HepG2 (cell line): ENCODE results near the gene MCOLN1. TPM values are rescaled to one million over a fixed set of nuclear protein-coding genes. Genes with fewer than 3 reads are reported as not detected.

ENCODE experiments used
- CENPX ChIP-seq: sonication (generic); formaldehyde crosslinking; IDR thresholded peaks from 2 replicates; pipeline ENCODE4 v1.9.0; 2021; ENCODE audit warnings: mild to moderate bottlenecking, missing genetic modification reagents, moderate library complexity
- ESRRA ChIP-seq: sonication (generic); formaldehyde crosslinking; IDR thresholded peaks from 2 replicates; pipeline ENCODE4 v1.5.1; 2020; ENCODE audit warnings: mild to moderate bottlenecking, low read depth, missing genetic modification reagents
- HNRNPK ChIP-seq: fragments of 200-400 bp; formaldehyde crosslinking; IDR thresholded peaks from 2 replicates; pipeline ENCODE4 v1.6.1; 2018; ENCODE audit warnings: low read length, low read depth, moderate library complexity, mild to moderate bottlenecking; ENCODE audit not compliant: poor library complexity, severe bottlenecking
- KLF12 ChIP-seq: sonication (generic); formaldehyde crosslinking; IDR thresholded peaks from 2 replicates; pipeline ENCODE4 v1.4.0; 2020; ENCODE audit warnings: missing genetic modification reagents, borderline replicate concordance
- MLLT10 ChIP-seq: sonication (generic); formaldehyde crosslinking; IDR thresholded peaks from 2 replicates; pipeline ENCODE4 v1.4.0; 2020; ENCODE audit warnings: missing genetic modification reagents
- MTF2 ChIP-seq: sonication (generic); formaldehyde crosslinking; IDR thresholded peaks from 2 replicates; pipeline ENCODE4 v1.5.0; 2020; ENCODE audit warnings: missing genetic modification reagents, borderline replicate concordance
- NFE2L2 ChIP-seq: fragments of 150-350 bp; IDR thresholded peaks from 2 replicates; pipeline ENCODE4 v1.6.1; 2014; ENCODE audit warnings: low read length
- PHF8 ChIP-seq: sonication (generic); formaldehyde crosslinking; IDR thresholded peaks from 2 replicates; pipeline ENCODE4 v1.5.0; 2020; ENCODE audit warnings: missing genetic modification reagents
- SP2 ChIP-seq: sonication (generic); formaldehyde crosslinking; IDR thresholded peaks from 2 replicates; pipeline ENCODE4 v1.5.1; 2020; ENCODE audit warnings: mild to moderate bottlenecking, missing genetic modification reagents
- YEATS4 ChIP-seq: sonication (generic); formaldehyde crosslinking; IDR thresholded peaks from 2 replicates; pipeline ENCODE4 v1.4.0; 2020; ENCODE audit warnings: missing genetic modification reagents, borderline replicate concordance
- ZC3H13 ChIP-seq: sonication (generic); formaldehyde crosslinking; IDR thresholded peaks from 2 replicates; pipeline ENCODE4 v1.8.1; 2023; ENCODE audit warnings: mild to moderate bottlenecking, missing genetic modification reagents, moderate library complexity
- ZFY ChIP-seq: sonication (generic); formaldehyde crosslinking; IDR thresholded peaks from 2 replicates; pipeline ENCODE4 v1.4.0; 2020; ENCODE audit warnings: missing genetic modification reagents
- ZNF143 ChIP-seq: sonication (generic); formaldehyde crosslinking; IDR thresholded peaks from 2 replicates; pipeline ENCODE4 v1.4.0; 2020; ENCODE audit warnings: missing genetic modification reagents
- ZNF441 ChIP-seq: sonication (generic); formaldehyde crosslinking; IDR thresholded peaks from 2 replicates; pipeline ENCODE4 v1.7.0; 2021; ENCODE audit warnings: missing genetic modification reagents, borderline replicate concordance
- ZNF615 ChIP-seq: sonication (generic); formaldehyde crosslinking; IDR thresholded peaks from 2 replicates; pipeline ENCODE4 v1.5.0; 2020; ENCODE audit warnings: mild to moderate bottlenecking, missing genetic modification reagents, borderline replicate concordance
- ZNF737 ChIP-seq: sonication (generic); formaldehyde crosslinking; IDR thresholded peaks from 2 replicates; pipeline ENCODE4 v1.5.0; 2020; ENCODE audit warnings: missing genetic modification reagents, mild to moderate bottlenecking, borderline replicate concordance
- polyA plus RNA-seq, 8 experiments: library from polyadenylated mRNA; depleted of rRNA in 3 of 8; stranded (reverse) in 7 of 8; unstranded in 1 of 8; fragments of >200 nt; fragmentation: Illumina TruSeq in 4 of 8; extraction: Trizol in 4 of 8; gene quantifications; 2 replicates each; pipeline versions ENCODE4 v1.2.1 to v1.2.3, GENCODE V29; 2011 to 2016; ENCODE audit warnings: low read depth in 4 of 8, missing spikeins in 1 of 8, mixed read lengths in 1 of 8; ENCODE audit not compliant: insufficient read depth in 1 of 8
- total RNA-seq, 5 experiments: library from RNA; depleted of rRNA; stranded (reverse); fragments of >200 nt; fragmentation: Illumina TruSeq; extraction: Trizol; gene quantifications; 2 replicates each; pipeline ENCODE4 v1.2.3, GENCODE V29; 2016; ENCODE audit warnings: low read depth in 1 of 5
- TF ChIP-seq, protein P1 (sequence below): sonication (generic); formaldehyde crosslinking; IDR thresholded peaks from 2 replicates; pipeline ENCODE4 v1.8.1; 2023; ENCODE audit warnings: mild to moderate bottlenecking, moderate library complexity, missing genetic modification reagents
- TF ChIP-seq, protein P2 (sequence below): sonication (generic); formaldehyde crosslinking; IDR thresholded peaks from 2 replicates; pipeline ENCODE4 v1.5.1; 2020; ENCODE audit warnings: mild to moderate bottlenecking, missing genetic modification reagents, moderate library complexity
- TF ChIP-seq, protein P3 (sequence below): IDR thresholded peaks from 2 replicates; pipeline ENCODE4 v1.6.1; 2012; ENCODE audit warnings: inconsistent platforms
- TF ChIP-seq, protein P4 (sequence below): sonication (generic); formaldehyde crosslinking; IDR thresholded peaks from 2 replicates; pipeline ENCODE4 v1.5.0; 2020; ENCODE audit warnings: mild to moderate bottlenecking, missing genetic modification reagents

Gene MCOLN1
- total and polyA plus RNA-seq, 2 of the 13 experiments (the other 11 are each of a cell fraction or from before 2014, with no cell fraction given), result 3.4 to 15.7 TPM

DNA sequence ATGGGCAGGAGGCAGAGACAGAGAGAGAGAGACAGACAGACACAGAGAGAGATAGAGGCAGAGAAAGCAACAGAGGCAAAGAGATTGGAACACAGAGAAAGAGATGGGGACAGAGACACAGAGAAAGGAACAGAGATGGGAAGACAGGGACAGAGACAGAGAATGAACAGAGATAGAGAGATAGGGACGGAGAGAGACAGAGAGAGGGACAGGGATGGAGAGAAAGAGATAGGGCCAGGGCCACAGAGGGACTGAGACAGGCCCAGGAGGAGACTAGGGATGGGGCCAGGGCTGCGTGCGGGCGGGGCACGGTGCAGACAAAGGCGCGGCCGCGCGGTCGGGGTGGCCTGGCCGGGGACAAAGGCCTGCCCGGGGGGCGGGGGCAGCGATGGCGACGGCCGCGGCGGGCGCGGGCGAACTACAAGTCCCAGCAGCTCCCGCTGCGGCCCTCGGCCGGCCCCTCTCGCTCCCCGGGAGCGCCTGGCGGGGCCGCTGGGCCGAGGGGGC, 6.7 kb upstream of the MCOLN1 start, which contains the start of gene ZNF358 (continued):
- TF ChIP-seq, protein P1, sequence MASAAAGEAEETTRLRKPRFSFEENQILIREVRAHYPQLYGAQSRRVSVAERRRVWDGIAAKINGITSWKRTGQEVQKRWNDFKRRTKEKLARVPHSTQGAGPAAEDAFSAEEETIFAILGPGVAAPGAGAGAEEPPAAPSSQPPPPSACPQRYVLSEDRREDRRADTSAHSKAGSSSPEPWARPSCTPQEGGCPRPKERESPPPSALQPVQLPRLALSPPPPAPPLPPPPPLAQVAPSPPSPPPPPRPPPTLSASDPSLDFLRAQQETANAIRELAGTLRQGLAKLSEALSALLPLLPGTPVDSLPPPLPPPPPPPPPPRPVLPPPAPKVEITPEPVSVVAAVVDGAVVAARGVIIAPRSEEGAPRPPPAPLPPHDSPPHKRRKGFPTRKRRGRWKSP (CRISPR knock-in tag), result no peak
- TF ChIP-seq ZC3H13 (CRISPR knock-in tag) (no peak), YEATS4 (peak; percentile 21; the same call in 1 of the 2 replicates), ZFY (peak; percentile 90), KLF12 (CRISPR knock-in tag) (0 out of 2 replicates have a peak, but pooled peaks have one; percentile 54), HNRNPK (no peak), ZNF143 (CRISPR knock-in tag) (peak; percentile 84), MLLT10 (no peak), ESRRA (CRISPR knock-in tag) (no peak), ZNF615 (CRISPR knock-in tag) (no peak), SP2 (CRISPR knock-in tag) (no peak), MTF2 (CRISPR knock-in tag) (no peak), ZNF737 (CRISPR knock-in tag) (no peak), PHF8 (CRISPR knock-in tag) (0 out of 2 replicates have a peak, but pooled peaks have one; percentile 38), NFE2L2 (no peak), CENPX (CRISPR knock-in tag) (no peak), ZNF441 (CRISPR knock-in tag) (peak; percentile 15; the same call in 1 of the 2 replicates)
- TF ChIP-seq, protein P2, sequence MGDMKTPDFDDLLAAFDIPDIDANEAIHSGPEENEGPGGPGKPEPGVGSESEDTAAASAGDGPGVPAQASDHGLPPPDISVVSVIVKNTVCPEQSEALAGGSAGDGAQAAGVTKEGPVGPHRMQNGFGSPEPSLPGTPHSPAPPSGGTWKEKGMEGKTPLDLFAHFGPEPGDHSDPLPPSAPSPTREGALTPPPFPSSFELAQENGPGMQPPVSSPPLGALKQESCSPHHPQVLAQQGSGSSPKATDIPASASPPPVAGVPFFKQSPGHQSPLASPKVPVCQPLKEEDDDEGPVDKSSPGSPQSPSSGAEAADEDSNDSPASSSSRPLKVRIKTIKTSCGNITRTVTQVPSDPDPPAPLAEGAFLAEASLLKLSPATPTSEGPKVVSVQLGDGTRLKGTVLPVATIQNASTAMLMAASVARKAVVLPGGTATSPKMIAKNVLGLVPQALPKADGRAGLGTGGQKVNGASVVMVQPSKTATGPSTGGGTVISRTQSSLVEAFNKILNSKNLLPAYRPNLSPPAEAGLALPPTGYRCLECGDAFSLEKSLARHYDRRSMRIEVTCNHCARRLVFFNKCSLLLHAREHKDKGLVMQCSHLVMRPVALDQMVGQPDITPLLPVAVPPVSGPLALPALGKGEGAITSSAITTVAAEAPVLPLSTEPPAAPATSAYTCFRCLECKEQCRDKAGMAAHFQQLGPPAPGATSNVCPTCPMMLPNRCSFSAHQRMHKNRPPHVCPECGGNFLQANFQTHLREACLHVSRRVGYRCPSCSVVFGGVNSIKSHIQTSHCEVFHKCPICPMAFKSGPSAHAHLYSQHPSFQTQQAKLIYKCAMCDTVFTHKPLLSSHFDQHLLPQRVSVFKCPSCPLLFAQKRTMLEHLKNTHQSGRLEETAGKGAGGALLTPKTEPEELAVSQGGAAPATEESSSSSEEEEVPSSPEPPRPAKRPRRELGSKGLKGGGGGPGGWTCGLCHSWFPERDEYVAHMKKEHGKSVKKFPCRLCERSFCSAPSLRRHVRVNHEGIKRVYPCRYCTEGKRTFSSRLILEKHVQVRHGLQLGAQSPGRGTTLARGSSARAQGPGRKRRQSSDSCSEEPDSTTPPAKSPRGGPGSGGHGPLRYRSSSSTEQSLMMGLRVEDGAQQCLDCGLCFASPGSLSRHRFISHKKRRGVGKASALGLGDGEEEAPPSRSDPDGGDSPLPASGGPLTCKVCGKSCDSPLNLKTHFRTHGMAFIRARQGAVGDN, result peak; percentile 59
- TF ChIP-seq, protein P3, sequence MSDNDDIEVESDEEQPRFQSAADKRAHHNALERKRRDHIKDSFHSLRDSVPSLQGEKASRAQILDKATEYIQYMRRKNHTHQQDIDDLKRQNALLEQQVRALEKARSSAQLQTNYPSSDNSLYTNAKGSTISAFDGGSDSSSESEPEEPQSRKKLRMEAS, result peak; percentile 66
- TF ChIP-seq, protein P4, sequence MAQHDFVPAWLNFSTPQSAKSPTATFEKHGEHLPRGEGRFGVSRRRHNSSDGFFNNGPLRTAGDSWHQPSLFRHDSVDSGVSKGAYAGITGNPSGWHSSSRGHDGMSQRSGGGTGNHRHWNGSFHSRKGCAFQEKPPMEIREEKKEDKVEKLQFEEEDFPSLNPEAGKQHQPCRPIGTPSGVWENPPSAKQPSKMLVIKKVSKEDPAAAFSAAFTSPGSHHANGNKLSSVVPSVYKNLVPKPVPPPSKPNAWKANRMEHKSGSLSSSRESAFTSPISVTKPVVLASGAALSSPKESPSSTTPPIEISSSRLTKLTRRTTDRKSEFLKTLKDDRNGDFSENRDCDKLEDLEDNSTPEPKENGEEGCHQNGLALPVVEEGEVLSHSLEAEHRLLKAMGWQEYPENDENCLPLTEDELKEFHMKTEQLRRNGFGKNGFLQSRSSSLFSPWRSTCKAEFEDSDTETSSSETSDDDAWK, result no peak
